Measurements from ENCODE around the gene NFE2L1. TPM values are rescaled to one million over a fixed set of nuclear protein-coding genes. Genes with fewer than 3 reads are reported as not detected.

The NFE2L1 gene
- total RNA-seq, 1 donor from 2014 or later: 124 TPM

GRCh38 chr17:48051706-48052486, 3.7 kb downstream of the NFE2L1 start:
- H3K9me3 Mint-ChIP-seq (ENCODE audit: low read depth): no peaks in the 10 kb centered on the region
- no peak for DNase-seq (ENCODE audit: low spot score, unreplicated experiment)
- H3K4me3 Mint-ChIP-seq (ENCODE audit: low read depth): no peak overlapping the region
- H3K36me3 Mint-ChIP-seq (ENCODE audit: insufficient read depth): peaks cover 19% of the 10 kb centered on the region
- H3K27ac Mint-ChIP-seq: no peak overlapping the region
- H3K4me1 Mint-ChIP-seq (ENCODE audit: low read depth): peaks cover 40% of the 10 kb centered on the region
- H3K27me3 Mint-ChIP-seq: no peaks in the 10 kb centered on the region
- TF ChIP-seq CTCF (IDR thresholded peaks at IDR 0.05; ENCODE audit: unreplicated experiment): no peak

DNA sequence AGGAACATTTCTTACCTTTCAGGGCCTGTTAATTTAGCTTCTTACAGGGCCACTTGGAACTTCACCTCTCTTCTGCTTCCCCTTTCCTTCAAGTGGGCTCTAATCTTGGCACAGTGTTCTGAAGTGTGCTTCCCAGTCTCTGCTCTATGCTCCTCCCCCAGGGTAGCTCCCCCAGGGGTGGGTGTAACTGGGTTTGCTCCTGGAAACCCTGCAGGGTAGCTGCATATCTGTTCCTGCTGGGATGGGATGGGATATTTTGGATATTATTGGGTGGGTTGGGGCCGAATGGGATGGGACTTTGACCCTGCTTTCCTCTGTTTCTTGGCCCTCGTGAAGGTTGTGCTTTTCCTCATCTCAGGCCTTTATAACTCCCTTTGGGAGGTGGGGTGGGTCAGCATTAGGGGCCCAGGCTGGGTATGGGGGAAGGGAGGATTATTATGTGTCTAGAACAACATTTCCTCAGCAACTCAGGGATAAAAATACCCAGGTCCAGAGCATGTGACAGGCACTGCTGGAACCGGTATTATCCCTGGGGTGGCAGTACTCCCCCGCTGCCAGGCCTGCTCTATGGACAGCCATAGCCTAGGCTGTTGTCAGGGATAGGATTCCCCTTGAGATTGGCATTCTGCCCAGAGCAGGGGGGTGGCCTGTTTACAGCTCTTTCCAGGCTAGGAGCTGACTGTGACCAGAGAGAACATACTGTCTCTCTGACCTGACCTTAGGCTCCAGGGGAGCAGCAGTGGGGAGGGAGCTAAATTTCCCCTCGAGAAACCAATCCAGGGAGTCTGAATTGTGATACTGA, 5.0 kb downstream of the NFE2L1 start:
- no peak for TF ChIP-seq CTCF (IDR thresholded peaks at IDR 0.05; ENCODE audit: unreplicated experiment)
- no peaks in the 10 kb centered on the region for H3K9me3 Mint-ChIP-seq (ENCODE audit: low read depth)
- H3K4me1 Mint-ChIP-seq (ENCODE audit: low read depth): peaks cover 38% of the 10 kb centered on the region
- H3K36me3 Mint-ChIP-seq (ENCODE audit: insufficient read depth): peaks cover 19% of the 10 kb centered on the region
- no peak for DNase-seq (ENCODE audit: low spot score, unreplicated experiment)
- H3K27me3 Mint-ChIP-seq: no peaks in the 10 kb centered on the region
- peak overlapping the region; percentile 29 for H3K4me3 Mint-ChIP-seq (ENCODE audit: low read depth)
- H3K27ac Mint-ChIP-seq: peak overlapping the region; percentile 83

GRCh38 chr17:48053758-48054237, 5.6 kb downstream of the NFE2L1 start:
- Mint-ChIP-seq H3K36me3 (ENCODE audit: insufficient read depth) (peaks cover 21% of the 10 kb centered on the region), H3K9me3 (ENCODE audit: low read depth) (no peaks in the 10 kb centered on the region), H3K27me3 (no peaks in the 10 kb centered on the region), H3K27ac (peak overlapping the region; percentile 83), H3K4me3 (ENCODE audit: low read depth) (peak overlapping the region; percentile 29), H3K4me1 (ENCODE audit: low read depth) (peaks cover 36% of the 10 kb centered on the region)
- DNase-seq (ENCODE audit: low spot score, unreplicated experiment): no peak
- TF ChIP-seq CTCF (IDR thresholded peaks at IDR 0.05; ENCODE audit: unreplicated experiment): no peak

- no peaks in the 10 kb centered on the region for H3K27me3 Mint-ChIP-seq
- TF ChIP-seq CTCF (IDR thresholded peaks at IDR 0.05; ENCODE audit: unreplicated experiment): no peak
- peak overlapping the region; percentile 52 for H3K27ac Mint-ChIP-seq
- H3K9me3 Mint-ChIP-seq (ENCODE audit: low read depth): no peaks in the 10 kb centered on the region
- peak overlapping the region; percentile 53 for H3K4me3 Mint-ChIP-seq (ENCODE audit: low read depth)
- peaks cover 21% of the 10 kb centered on the region for H3K36me3 Mint-ChIP-seq (ENCODE audit: insufficient read depth)
- H3K4me1 Mint-ChIP-seq (ENCODE audit: low read depth): peaks cover 30% of the 10 kb centered on the region
- peak; percentile 72 for DNase-seq (ENCODE audit: low spot score, unreplicated experiment)
Observed at GRCh38 chr17:48054238-48055185, 6.4 kb downstream of the NFE2L1 start.

Measured in progenitor cell of endocrine pancreas (in vitro differentiated cells).